Measurements from ENCODE around the gene RASL10B. TPM values are rescaled to one million over a fixed set of nuclear protein-coding genes. Genes with fewer than 3 reads are reported as not detected.

Gene RASL10B
- total RNA-seq, 3 donors from 2014 or later: 0.65 to 4.6 TPM; not detected in 1

GRCh38 chr17:35766903-35767510 lies 35.6 kb downstream of the RASL10B start:
- no peak for DNase-seq
- TF ChIP-seq, protein P1, sequence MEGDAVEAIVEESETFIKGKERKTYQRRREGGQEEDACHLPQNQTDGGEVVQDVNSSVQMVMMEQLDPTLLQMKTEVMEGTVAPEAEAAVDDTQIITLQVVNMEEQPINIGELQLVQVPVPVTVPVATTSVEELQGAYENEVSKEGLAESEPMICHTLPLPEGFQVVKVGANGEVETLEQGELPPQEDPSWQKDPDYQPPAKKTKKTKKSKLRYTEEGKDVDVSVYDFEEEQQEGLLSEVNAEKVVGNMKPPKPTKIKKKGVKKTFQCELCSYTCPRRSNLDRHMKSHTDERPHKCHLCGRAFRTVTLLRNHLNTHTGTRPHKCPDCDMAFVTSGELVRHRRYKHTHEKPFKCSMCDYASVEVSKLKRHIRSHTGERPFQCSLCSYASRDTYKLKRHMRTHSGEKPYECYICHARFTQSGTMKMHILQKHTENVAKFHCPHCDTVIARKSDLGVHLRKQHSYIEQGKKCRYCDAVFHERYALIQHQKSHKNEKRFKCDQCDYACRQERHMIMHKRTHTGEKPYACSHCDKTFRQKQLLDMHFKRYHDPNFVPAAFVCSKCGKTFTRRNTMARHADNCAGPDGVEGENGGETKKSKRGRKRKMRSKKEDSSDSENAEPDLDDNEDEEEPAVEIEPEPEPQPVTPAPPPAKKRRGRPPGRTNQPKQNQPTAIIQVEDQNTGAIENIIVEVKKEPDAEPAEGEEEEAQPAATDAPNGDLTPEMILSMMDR (IDR thresholded peaks at IDR 0.05): no peak
- intact Hi-C loops (cut with DNase I, micrococcal nuclease): loop anchor here (2.0 to 5.0 kb wide), 2 partner anchors 38 to 40 kb away; partner anchors contain the start of gene TAF15 (in 1 of the 2)
- Histone ChIP-seq H3K9me3 (no peaks in the 10 kb centered on the region), H3K36me3 (ENCODE audit: low read depth) (no peaks in the 10 kb centered on the region), H3K4me1 (ENCODE audit: low read depth) (peaks cover 8% of the 10 kb centered on the region), H3K4me3 (no peak overlapping the region)
- ATAC-seq: no peak

- H3K9me3 ChIP-seq: no peaks in the 10 kb centered on the region
- intact Hi-C loops (cut with DNase I, micrococcal nuclease): loop anchor here in 1 of 2 donors (5.0 kb wide), 1 partner anchor 39 kb away; the partner anchor contains the start of gene TAF15
- peaks cover 8% of the 10 kb centered on the region for H3K4me1 ChIP-seq (ENCODE audit: low read depth)
- H3K36me3 ChIP-seq (ENCODE audit: low read depth): no peaks in the 10 kb centered on the region
- TF ChIP-seq, protein P1 (IDR thresholded peaks at IDR 0.05): no peak
- ATAC-seq (no peak), DNase-seq (no peak)
- no peak overlapping the region for H3K4me3 ChIP-seq
These were observed 37.4 kb downstream of the RASL10B start for GRCh38 chr17:35768797-35769196.

DNA sequence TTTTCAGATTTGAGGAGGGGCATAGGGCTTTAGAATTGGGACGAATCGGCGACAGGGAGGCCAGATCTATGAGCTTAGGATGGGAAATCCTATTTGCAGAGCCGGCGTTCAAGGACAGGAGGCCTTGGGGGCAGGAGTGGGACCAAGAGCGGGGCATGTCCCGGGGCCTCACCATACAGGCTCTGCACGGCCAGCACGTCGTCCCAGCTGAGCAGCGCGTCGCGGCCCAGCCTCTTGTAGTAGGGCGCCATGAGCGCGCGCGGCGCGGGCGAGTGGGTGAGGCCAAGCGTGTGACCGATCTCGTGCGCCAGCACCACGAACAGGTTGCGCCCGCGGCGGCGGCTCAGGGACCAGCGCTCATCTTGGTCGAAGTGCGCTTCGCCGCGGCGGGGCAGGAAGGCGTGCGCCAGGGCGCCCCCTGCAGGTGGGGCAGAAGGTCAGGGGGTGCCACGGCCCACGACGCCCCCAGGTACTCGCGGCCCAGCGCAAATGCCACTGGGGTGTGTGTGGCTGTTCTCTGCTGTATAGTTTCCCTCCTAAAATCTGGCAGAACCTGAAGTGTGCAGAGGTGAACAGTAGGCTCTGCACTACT lies 38.6 kb downstream of the RASL10B start:
- H3K9me3 ChIP-seq: no peaks in the 10 kb centered on the region
- H3K4me1 ChIP-seq (ENCODE audit: low read depth): peaks cover 7% of the 10 kb centered on the region
- no peak for DNase-seq
- no peak for ATAC-seq
- no peak overlapping the region for H3K4me3 ChIP-seq
- intact Hi-C loops (cut with DNase I, micrococcal nuclease): loop anchor here in 1 of 2 donors (5.0 kb wide), 1 partner anchor 37 kb away; the partner anchor contains the start of gene TAF15
- no peaks in the 10 kb centered on the region for H3K36me3 ChIP-seq (ENCODE audit: low read depth)
- TF ChIP-seq, protein P1 (IDR thresholded peaks at IDR 0.05): no peak

DNA sequence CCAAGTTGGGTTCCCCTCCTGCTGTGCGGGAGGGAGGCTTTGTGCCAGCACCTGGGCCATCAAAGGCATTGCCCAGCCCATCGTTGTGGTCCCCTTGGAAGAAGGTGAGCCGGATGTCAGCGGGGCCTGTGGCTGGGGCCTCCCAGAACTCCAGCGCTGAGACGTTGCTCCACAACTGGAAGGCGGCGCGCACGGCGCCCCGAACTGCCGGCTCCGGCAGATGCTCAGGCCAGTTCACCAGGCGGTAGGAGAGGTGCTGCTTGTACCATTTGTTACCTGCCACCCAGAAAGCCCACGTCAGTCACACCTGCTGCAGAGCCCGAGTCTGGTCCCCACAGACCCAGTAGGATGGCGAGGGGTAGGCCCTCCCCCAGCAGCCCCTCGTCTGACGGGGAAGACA lies 41.7 kb downstream of the RASL10B start:
- intact Hi-C loops (cut with DNase I, micrococcal nuclease): no loop called here
- ATAC-seq: no peak
- Histone ChIP-seq H3K9me3 (no peaks in the 10 kb centered on the region), H3K4me3 (no peak overlapping the region), H3K36me3 (ENCODE audit: low read depth) (no peaks in the 10 kb centered on the region), H3K4me1 (ENCODE audit: low read depth) (peaks cover 28% of the 10 kb centered on the region)
- no peak for DNase-seq
- TF ChIP-seq, protein P1 (IDR thresholded peaks at IDR 0.05): no peak

DNA sequence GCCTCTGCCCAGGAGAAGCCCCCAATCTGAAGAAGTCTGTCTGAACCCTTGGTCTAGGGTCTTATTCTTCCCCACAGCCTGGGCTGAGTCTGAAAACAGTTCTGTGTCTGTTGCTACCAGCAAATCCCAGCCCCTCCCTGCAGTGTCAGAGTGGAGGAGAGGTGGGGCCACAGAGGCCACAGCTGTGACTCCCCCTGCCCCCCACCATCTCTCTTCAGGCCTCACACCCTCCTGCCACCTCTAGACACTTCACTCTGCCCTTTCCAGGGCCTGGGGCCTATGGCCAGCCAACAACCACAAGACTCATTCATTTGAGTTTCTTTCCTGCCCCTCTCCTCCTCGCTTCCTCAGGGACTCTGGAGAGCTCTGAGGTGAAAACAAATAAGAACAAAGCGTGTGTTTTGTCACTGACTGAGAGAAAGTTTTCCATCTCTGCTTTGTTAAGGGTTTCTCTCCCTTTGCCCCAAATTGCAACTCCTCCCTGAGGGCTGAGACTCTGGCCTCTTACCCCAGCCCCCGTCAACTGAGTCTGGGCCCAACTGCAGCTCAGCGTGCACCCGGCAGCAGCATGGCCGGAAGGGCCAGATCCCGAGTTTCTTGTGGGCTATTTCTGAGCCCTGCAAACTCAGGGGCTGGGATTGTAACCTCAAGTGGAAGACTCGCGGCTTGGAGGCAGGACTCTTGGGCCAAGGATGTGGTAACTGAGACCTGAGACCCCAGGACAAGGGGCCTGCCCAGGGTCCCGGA lies 42.4 kb downstream of the RASL10B start:
- no peaks in the 10 kb centered on the region for H3K36me3 ChIP-seq (ENCODE audit: low read depth)
- TF ChIP-seq, protein P1 (IDR thresholded peaks at IDR 0.05): no peak
- no peak overlapping the region for H3K4me3 ChIP-seq
- no peak for ATAC-seq
- DNase-seq: no peak
- intact Hi-C loops (cut with DNase I, micrococcal nuclease): no loop called here
- peaks cover 28% of the 10 kb centered on the region for H3K4me1 ChIP-seq (ENCODE audit: low read depth)
- no peaks in the 10 kb centered on the region for H3K9me3 ChIP-seq

All from mucosa of descending colon (tissue), 3 donors.